WTC11 (cell line): ENCODE data around the gene SCD. TPM values are rescaled to one million over a fixed set of nuclear protein-coding genes. Genes with fewer than 3 reads are reported as not detected.

Experiments used
- ATAC-seq: fragments of 200-7000 bp; cut with Tn5 transposase; 2 replicates; pipeline ENCODE4 v1.10.0; 2021; ENCODE audit warnings: mild to moderate bottlenecking, moderate library complexity
- CTCF ChIA-PET: fragments of 300-600 bp; sonication (Branson Sonifier 250); formaldehyde crosslinking; loops from one replicate; lab custom pipeline; 2021; ENCODE audit warnings: antibody characterized with exemption; lab: Charles Lee
- POLR2A ChIA-PET: fragments of 350-600 bp; sonication (Branson Sonifier 250); formaldehyde crosslinking; loops from one replicate; lab custom pipeline; 2021; ENCODE audit warnings: antibody characterized with exemption; lab: Charles Lee
- DNase-seq: peaks from one replicate; pipeline ENCODE4 v3.0.0; 2021; ENCODE audit warnings: low spot score
- H3K27ac Mint-ChIP-seq: 2 replicates; pipeline ENCODE4 v1.8.0; 2021; ENCODE audit warnings: mixed read lengths
- H3K27me3 Mint-ChIP-seq: 2 replicates; pipeline ENCODE4 v1.8.0; 2021; ENCODE audit warnings: low read depth, mild to moderate bottlenecking, moderate library complexity, mixed read lengths
- H3K36me3 Mint-ChIP-seq: 2 replicates; pipeline ENCODE4 v1.8.0; 2021; ENCODE audit warnings: mixed read lengths
- H3K4me1 Mint-ChIP-seq: 2 replicates; pipeline ENCODE4 v1.8.0; 2022; ENCODE audit warnings: mixed read lengths
- H3K4me3 Mint-ChIP-seq: 2 replicates; pipeline ENCODE4 v1.8.0; 2021; ENCODE audit warnings: mild to moderate bottlenecking, moderate library complexity, mixed read lengths
- H3K9me3 Mint-ChIP-seq: 2 replicates; pipeline ENCODE4 v1.8.0; 2021; ENCODE audit warnings: mixed read lengths
- ARID4B ChIP-seq: sonication (generic); formaldehyde crosslinking; IDR thresholded peaks from 2 replicates; pipeline ENCODE4 v1.8.0; 2023; ENCODE audit warnings: missing genetic modification reagents, mild to moderate bottlenecking, borderline replicate concordance
- ATF2 ChIP-seq: sonication (generic); formaldehyde crosslinking; IDR thresholded peaks from 2 replicates; pipeline ENCODE4 v1.8.1; 2022; ENCODE audit warnings: low read depth, missing genetic modification reagents, borderline replicate concordance
- ATF3 ChIP-seq: sonication (generic); formaldehyde crosslinking; conservative IDR thresholded peaks from 2 replicates; pipeline ENCODE4 v1.8.1; 2022; ENCODE audit warnings: mild to moderate bottlenecking, missing genetic modification reagents
- CBFB ChIP-seq: sonication (generic); formaldehyde crosslinking; IDR thresholded peaks from 2 replicates; pipeline ENCODE4 v1.8.1; 2022; ENCODE audit warnings: mild to moderate bottlenecking, low read depth, missing genetic modification reagents
- CDX4 ChIP-seq: fragments of 250-450 bp; sonication (Bioruptor Pico); IDR thresholded peaks from 2 replicates; pipeline ENCODE4 v1.9.0; 2021; ENCODE audit warnings: moderate library complexity, mild to moderate bottlenecking, inconsistent platforms, borderline replicate concordance
- CTCF ChIP-seq: fragments of 200-600 bp; IDR thresholded peaks from 2 replicates; pipeline ENCODE4 v1.8.0; 2022; ENCODE audit warnings: antibody characterized with exemption
- FOXJ3 ChIP-seq: sonication (generic); formaldehyde crosslinking; IDR thresholded peaks from 2 replicates; pipeline ENCODE4 v1.9.0; 2021; ENCODE audit warnings: missing genetic modification reagents, mild to moderate bottlenecking, borderline replicate concordance
- GABPB1 ChIP-seq: sonication (generic); formaldehyde crosslinking; IDR thresholded peaks from 2 replicates; pipeline ENCODE4 v1.8.1; 2023; ENCODE audit warnings: mild to moderate bottlenecking, missing genetic modification reagents
- HMGA2 ChIP-seq: fragments of 250-450 bp; sonication (Bioruptor Pico); IDR thresholded peaks from 2 replicates; pipeline ENCODE4 v1.4.0; 2021; ENCODE audit warnings: mild to moderate bottlenecking, moderate library complexity
- MXD4 ChIP-seq: fragments of 250-450 bp; sonication (Bioruptor Pico); IDR thresholded peaks from 2 replicates; pipeline ENCODE4 v1.8.0; 2021; ENCODE audit warnings: mild to moderate bottlenecking, moderate library complexity, borderline replicate concordance
- NR1H2 ChIP-seq: sonication (generic); formaldehyde crosslinking; IDR thresholded peaks from 2 replicates; pipeline ENCODE4 v1.9.0; 2021; ENCODE audit warnings: mild to moderate bottlenecking, moderate library complexity, missing genetic modification reagents
- NR2C2 ChIP-seq: sonication (generic); formaldehyde crosslinking; IDR thresholded peaks from 2 replicates; pipeline ENCODE4 v1.8.0; 2022; ENCODE audit warnings: mild to moderate bottlenecking, missing genetic modification reagents
- NR3C1 ChIP-seq: sonication (generic); formaldehyde crosslinking; conservative IDR thresholded peaks from 2 replicates; pipeline ENCODE4 v1.8.1; 2023; ENCODE audit warnings: low read depth, mild to moderate bottlenecking, missing genetic modification reagents
- PRDM15 ChIP-seq: sonication (generic); formaldehyde crosslinking; IDR thresholded peaks from 2 replicates; pipeline ENCODE4 v1.8.0; 2022; ENCODE audit warnings: missing genetic modification reagents
- SMAD4 ChIP-seq: sonication (generic); formaldehyde crosslinking; IDR thresholded peaks from 2 replicates; pipeline ENCODE4 v1.8.0; 2022; ENCODE audit warnings: mild to moderate bottlenecking, missing genetic modification reagents
- SOX15 ChIP-seq: fragments of 250-450 bp; sonication (Bioruptor Pico); IDR thresholded peaks from 2 replicates; pipeline ENCODE4 v1.9.0; 2021; ENCODE audit warnings: mild to moderate bottlenecking
- USF2 ChIP-seq: sonication (generic); formaldehyde crosslinking; IDR thresholded peaks from 2 replicates; pipeline ENCODE4 v1.8.1; 2023; ENCODE audit warnings: mild to moderate bottlenecking, missing genetic modification reagents, moderate library complexity
- ZNF219 ChIP-seq: sonication (generic); formaldehyde crosslinking; IDR thresholded peaks from 2 replicates; pipeline ENCODE4 v1.8.0; 2023; ENCODE audit warnings: missing genetic modification reagents, mild to moderate bottlenecking, borderline replicate concordance
- ZNF423 ChIP-seq: fragments of 250-450 bp; sonication (Bioruptor Pico); IDR thresholded peaks from 2 replicates; pipeline ENCODE4 v2.1.2; 2022; ENCODE audit warnings: mild to moderate bottlenecking, moderate library complexity
- total RNA-seq: library from RNA; stranded (reverse); gene quantifications from 3 replicates; pipeline ENCODE4 v1.2.3, GENCODE V29; 2021

SCD gene
- total RNA-seq, 1 experiment from 2014 or later, result 556 TPM

- no peaks in the 10 kb centered on the region for H3K36me3 Mint-ChIP-seq
- DNase-seq, result no peak
- peaks cover 18% of the 10 kb centered on the region for H3K27me3 Mint-ChIP-seq
- peaks cover 5% of the 10 kb centered on the region for H3K4me1 Mint-ChIP-seq
- H3K9me3 Mint-ChIP-seq, result no peaks in the 10 kb centered on the region
- TF ChIP-seq ATF2 (CRISPR knock-in tag) (no peak), CDX4 (no peak), CTCF (no peak), NR3C1 (no peak), SOX15 (CRISPR knock-in tag) (no peak), NR1H2 (CRISPR knock-in tag) (no peak), USF2 (no peak)
- CTCF ChIA-PET, result no interaction called here
- no peak for ATAC-seq
- POLR2A ChIA-PET, result no interaction called here
- no peak overlapping the region for H3K27ac Mint-ChIP-seq
- H3K4me3 Mint-ChIP-seq, result no peak overlapping the region
Observed at GRCh38 chr10:100318207-100318606, 28.8 kb upstream of the SCD start.

- H3K36me3 Mint-ChIP-seq, result no peaks in the 10 kb centered on the region
Observed at GRCh38 chr10:100319707-100320402, 27.2 kb upstream of the SCD start.

More at GRCh38 chr10:100319707-100320402, 27.2 kb upstream of the SCD start:
- Mint-ChIP-seq H3K27me3 (peaks cover 19% of the 10 kb centered on the region), H3K9me3 (no peaks in the 10 kb centered on the region), H3K27ac (no peak overlapping the region), H3K4me3 (no peak overlapping the region), H3K4me1 (peaks cover 5% of the 10 kb centered on the region)
- ChIA-PET POLR2A (no interaction called here), CTCF (no interaction called here)
- no peak for DNase-seq
- ATAC-seq, result no peak
- TF ChIP-seq ARID4B (CRISPR knock-in tag) (no peak), ZNF219 (CRISPR knock-in tag) (no peak), SOX15 (CRISPR knock-in tag) (no peak), ATF3 (no peak), PRDM15 (CRISPR knock-in tag) (no peak), SMAD4 (CRISPR knock-in tag) (no peak), MXD4 (CRISPR knock-in tag) (no peak), GABPB1 (CRISPR knock-in tag) (no peak), NR2C2 (CRISPR knock-in tag) (no peak), CBFB (CRISPR knock-in tag) (no peak), FOXJ3 (CRISPR knock-in tag) (no peak), HMGA2 (CRISPR knock-in tag) (no peak), ZNF423 (CRISPR knock-in tag) (no peak)
